HCT116 (cell line): ENCODE measurements around the gene WNT9A. TPM values are rescaled to one million over a fixed set of nuclear protein-coding genes. Genes with fewer than 3 reads are reported as not detected.

Source experiments
- ATAC-seq: fragments of 200-7000 bp; cut with Tn5 transposase; 2 replicates; pipeline ENCODE4 v1.9.1; 2020; ENCODE audit warnings: mild to moderate bottlenecking, moderate library complexity
- BruUV-seq: library from RNA; stranded (reverse); fragments of 400-500 nt; replicated peaks from 2 replicates; lab custom pipeline; 2021; lab: Mats Ljungman, UMichigan
- CTCF ChIA-PET: fragments of 300-600 bp; sonication (Branson Sonifier 250); formaldehyde crosslinking; loops from one replicate; lab custom pipeline; 2021; ENCODE audit warnings: antibody characterized with exemption; lab: Charles Lee
- POLR2A ChIA-PET: fragments of 300-600, 350-600 bp; sonication (Branson Sonifier 250); formaldehyde crosslinking; loops from one replicate; lab custom pipeline; 2021; ENCODE audit warnings: antibody characterized with exemption; lab: Charles Lee
- RAD21 ChIA-PET, 2 experiments: fragments of 300-600 bp; sonication (Branson Sonifier 250); formaldehyde crosslinking; loops; one replicate each; lab custom pipeline; 2023; ENCODE audit warnings: low total read pairs in 2 of 2; ENCODE audit not compliant: uncharacterized antibody in 2 of 2, unreplicated experiment in 2 of 2, low non-redundant PET in 1 of 2; lab: Charles Lee
- DNase-seq: peaks from one replicate; pipeline ENCODE4 v3.0.0-alpha.2; 2010; ENCODE audit warnings: low read depth, low spot score
- H2AFZ ChIP-seq: fragments of 200-600 bp; shearing (Covaris generic), sonication (generic); 2 replicates; pipeline ENCODE4 v1.6.1; 2017; ENCODE audit warnings: low read depth, mixed run types, mixed read lengths, antibody characterized with exemption, low read length; ENCODE audit not compliant: poor library complexity, severe bottlenecking
- H3K27ac ChIP-seq: 2 replicates; pipeline ENCODE4 v1.5.1; 2012; ENCODE audit warnings: low read depth, low read length
- H3K27me3 ChIP-seq: fragments of 200-600 bp; sonication (generic); 2 replicates; pipeline ENCODE4 v1.6.1; 2016; ENCODE audit warnings: mixed run types, low read length, mixed read lengths; ENCODE audit not compliant: insufficient read depth
- H3K36me3 ChIP-seq, 2 experiments: fragments of 200-500 bp in 1 of 2; fragments of 200-600 bp in 1 of 2; sonication (Bioruptor generic) in 1 of 2; sonication (generic) in 1 of 2; 2 replicates each; pipeline versions ENCODE4 v1.5.1 to v1.6.1; 2014 to 2016; ENCODE audit warnings: low read length in 2 of 2, inconsistent platforms in 1 of 2, mixed read lengths in 1 of 2, mixed run types in 1 of 2; ENCODE audit not compliant: insufficient read depth in 2 of 2, control insufficient read depth in 1 of 2
- H3K4me1 ChIP-seq, 2 experiments: fragments of 200-600 bp in 1 of 2; sonication (generic) in 1 of 2; 2 replicates each; pipeline versions ENCODE4 v1.5.1 to v1.6.1; 2012 to 2017; ENCODE audit warnings: low read length in 2 of 2, inconsistent platforms in 1 of 2, mild to moderate bottlenecking in 1 of 2, mixed read lengths in 1 of 2, mixed run types in 1 of 2, moderate library complexity in 1 of 2; ENCODE audit not compliant: insufficient read depth in 2 of 2, control insufficient read depth in 1 of 2
- H3K4me2 ChIP-seq: fragments of 200-600 bp; sonication (generic); 2 replicates; pipeline ENCODE4 v1.6.1; 2017; ENCODE audit warnings: mixed run types, low read length, mixed read lengths
- H3K4me3 ChIP-seq, 2 experiments: fragments of 200-600 bp in 1 of 2; sonication (generic) in 1 of 2; replicated peaks in 1 of 2; 2 replicates each; pipeline ENCODE4 v1.5.1; 2011 to 2016; ENCODE audit warnings: low read length in 2 of 2, control low read depth in 1 of 2, low read depth in 1 of 2, mild to moderate bottlenecking in 1 of 2, mixed read lengths in 1 of 2, mixed run types in 1 of 2
- H3K79me2 ChIP-seq: fragments of 200-600 bp; sonication (generic); 2 replicates; pipeline ENCODE4 v1.6.1; 2017; ENCODE audit warnings: mild to moderate bottlenecking, mixed run types, low read length, moderate library complexity, mixed read lengths; ENCODE audit not compliant: insufficient read depth
- H3K9ac ChIP-seq: fragments of 200-600 bp; sonication (generic); 2 replicates; pipeline ENCODE4 v1.6.1; 2016; ENCODE audit warnings: low read length, mixed read lengths
- H3K9me2 ChIP-seq: fragments of 200-600 bp; sonication (generic), shearing (Covaris generic); 2 replicates; pipeline ENCODE4 v1.6.1; 2017; ENCODE audit warnings: mixed run types, mild to moderate bottlenecking, moderate library complexity; ENCODE audit not compliant: insufficient read depth
- H3K9me3 ChIP-seq, 2 experiments: fragments of 200-500 bp in 1 of 2; fragments of 200-600 bp in 1 of 2; sonication (Bioruptor generic) in 1 of 2; sonication (generic) in 1 of 2; 2 replicates each; pipeline ENCODE4 v1.6.1; 2014 to 2017; ENCODE audit warnings: low read length in 2 of 2, mixed read lengths in 2 of 2, inconsistent platforms in 1 of 2, low read depth in 1 of 2, mild to moderate bottlenecking in 1 of 2, mixed run types in 1 of 2, moderate library complexity in 1 of 2; ENCODE audit not compliant: control insufficient read depth in 1 of 2, insufficient read depth in 1 of 2
- H4K20me1 ChIP-seq: fragments of 200-600 bp; sonication (generic), shearing (Covaris generic); 2 replicates; pipeline ENCODE4 v1.6.1; 2017; ENCODE audit warnings: mixed run types, mild to moderate bottlenecking, moderate library complexity; ENCODE audit not compliant: insufficient read depth
- CBX3 ChIP-seq: IDR thresholded peaks from 2 replicates; pipeline ENCODE4 v1.6.1; 2012; ENCODE audit warnings: low read depth
- EGR1 ChIP-seq: IDR thresholded peaks from 2 replicates; pipeline ENCODE4 v1.6.1; 2012; ENCODE audit warnings: low read depth
- ELF1 ChIP-seq: IDR thresholded peaks from 2 replicates; pipeline ENCODE4 v1.6.1; 2012; ENCODE audit warnings: low read depth, borderline replicate concordance
- EZH2phosphoT487 ChIP-seq: fragments of 200-600 bp; IDR thresholded peaks from 2 replicates; pipeline ENCODE4 v1.6.1; 2018; ENCODE audit warnings: antibody characterized with exemption, borderline replicate concordance
- JUND ChIP-seq: IDR thresholded peaks from 2 replicates; pipeline ENCODE4 v1.6.1; 2012
- POLR2A ChIP-seq: IDR thresholded peaks from 2 replicates; pipeline ENCODE4 v1.7.0; 2011; ENCODE audit warnings: borderline replicate concordance; ENCODE audit not compliant: insufficient read depth, insufficient read length; ENCODE audit errors: extremely low read depth
- POLR2AphosphoS5 ChIP-seq: IDR thresholded peaks from 2 replicates; pipeline ENCODE4 v1.6.1; 2011; ENCODE audit warnings: mild to moderate bottlenecking, low read depth, low read length, moderate library complexity
- TCF7L2 ChIP-seq: IDR thresholded peaks from 2 replicates; pipeline ENCODE4 v1.7.0; 2011; ENCODE audit warnings: borderline replicate concordance, inconsistent platforms; ENCODE audit not compliant: insufficient read depth, insufficient read length; ENCODE audit errors: extremely low read depth
- ZBTB33 ChIP-seq: IDR thresholded peaks from 2 replicates; pipeline ENCODE4 v1.6.1; 2011; ENCODE audit warnings: mild to moderate bottlenecking, low read length, moderate library complexity; ENCODE audit not compliant: insufficient replicate concordance; ENCODE audit errors: extremely low read depth
- ZNF274 ChIP-seq: fragments of 200-500 bp; sonication (Bioruptor generic); IDR thresholded peaks from 2 replicates; pipeline ENCODE4 v1.6.1; 2014; ENCODE audit warnings: mild to moderate bottlenecking, low read depth, low read length, inconsistent platforms
- intact Hi-C: fragments of 100-400 bp; cut with micrococcal nuclease; formaldehyde crosslinking; loops from 2 replicates; pipeline ENCODE4 v1.10.0; 2022
- total RNA-seq: library from RNA; stranded (reverse); gene quantifications from one replicate; pipeline ENCODE4 v1.2.1, GENCODE V29; 2021; ENCODE audit not compliant: unreplicated experiment
- TF ChIP-seq, protein P1 (sequence below): IDR thresholded peaks from 2 replicates; pipeline ENCODE4 v1.6.1; 2012
- TF ChIP-seq, protein P2 (sequence below), 3 experiments: fragments of 200-600 bp in 1 of 3; sonication (generic) in 1 of 3; IDR thresholded peaks in 2 of 3; conservative IDR thresholded peaks in 1 of 3; 2 replicates each; pipeline ENCODE4 v1.5.1; 2012 to 2017; ENCODE audit warnings: low read depth in 2 of 3, low read length in 2 of 3, antibody characterized with exemption in 1 of 3, borderline replicate concordance in 1 of 3, control low read depth in 1 of 3, mild to moderate bottlenecking in 1 of 3, mixed read lengths in 1 of 3, mixed run types in 1 of 3, moderate library complexity in 1 of 3; ENCODE audit not compliant: insufficient read depth in 1 of 3

WNT9A gene
- total RNA-seq, 1 experiment from 2014 or later = 5.6 TPM

GRCh38 chr1:227925582-227926198 is 22.0 kb downstream of the WNT9A start:
- no peaks in the 10 kb centered on the region for H3K9me2 ChIP-seq
- POLR2A ChIA-PET = no interaction called here
- no peak overlapping the region for H2AFZ ChIP-seq
- H3K4me3 ChIP-seq = no peak overlapping the region
- H3K27ac ChIP-seq = no peak overlapping the region
- H3K36me3 ChIP-seq = no peaks in the 10 kb centered on the region
- H3K4me1 ChIP-seq = peaks cover 0 to 8% of the 10 kb centered on the region in 2 experiments; a peak in 1 of 4 replicates
- no TSS peak for BruUV-seq
- no peaks in the 10 kb centered on the region for H3K9me3 ChIP-seq
- H4K20me1 ChIP-seq = no peaks in the 10 kb centered on the region
- CTCF ChIA-PET = no interaction called here
- H3K9ac ChIP-seq = no peak overlapping the region
- intact Hi-C loops = no loop called here
- RAD21 ChIA-PET = no interaction called here
- ATAC-seq (no peak), DNase-seq (no peak)
- no peaks in the 10 kb centered on the region for H3K27me3 ChIP-seq
- no peak overlapping the region for H3K4me2 ChIP-seq
- no peaks in the 10 kb centered on the region for H3K79me2 ChIP-seq
- TF ChIP-seq POLR2A = no peak
- no peak for TF ChIP-seq ZBTB33
- TF ChIP-seq, protein P1, sequence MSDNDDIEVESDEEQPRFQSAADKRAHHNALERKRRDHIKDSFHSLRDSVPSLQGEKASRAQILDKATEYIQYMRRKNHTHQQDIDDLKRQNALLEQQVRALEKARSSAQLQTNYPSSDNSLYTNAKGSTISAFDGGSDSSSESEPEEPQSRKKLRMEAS = no peak
- TF ChIP-seq EZH2phosphoT487 = no peak
- TF ChIP-seq JUND = no peak
- TF ChIP-seq POLR2AphosphoS5 = no peak
- no peak for TF ChIP-seq EGR1
- no peak for TF ChIP-seq TCF7L2
- no peak for TF ChIP-seq ELF1
- TF ChIP-seq, protein P2, sequence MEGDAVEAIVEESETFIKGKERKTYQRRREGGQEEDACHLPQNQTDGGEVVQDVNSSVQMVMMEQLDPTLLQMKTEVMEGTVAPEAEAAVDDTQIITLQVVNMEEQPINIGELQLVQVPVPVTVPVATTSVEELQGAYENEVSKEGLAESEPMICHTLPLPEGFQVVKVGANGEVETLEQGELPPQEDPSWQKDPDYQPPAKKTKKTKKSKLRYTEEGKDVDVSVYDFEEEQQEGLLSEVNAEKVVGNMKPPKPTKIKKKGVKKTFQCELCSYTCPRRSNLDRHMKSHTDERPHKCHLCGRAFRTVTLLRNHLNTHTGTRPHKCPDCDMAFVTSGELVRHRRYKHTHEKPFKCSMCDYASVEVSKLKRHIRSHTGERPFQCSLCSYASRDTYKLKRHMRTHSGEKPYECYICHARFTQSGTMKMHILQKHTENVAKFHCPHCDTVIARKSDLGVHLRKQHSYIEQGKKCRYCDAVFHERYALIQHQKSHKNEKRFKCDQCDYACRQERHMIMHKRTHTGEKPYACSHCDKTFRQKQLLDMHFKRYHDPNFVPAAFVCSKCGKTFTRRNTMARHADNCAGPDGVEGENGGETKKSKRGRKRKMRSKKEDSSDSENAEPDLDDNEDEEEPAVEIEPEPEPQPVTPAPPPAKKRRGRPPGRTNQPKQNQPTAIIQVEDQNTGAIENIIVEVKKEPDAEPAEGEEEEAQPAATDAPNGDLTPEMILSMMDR (IDR thresholded peaks at IDR 0.05 in 2 of 3, conservative IDR thresholded peaks at IDR 0.05 in 1 of 3; ENCODE audit: borderline replicate concordance in 1 of 3, insufficient read depth in 1 of 3, low read depth in 2 of 3, low read length in 2 of 3) = no peak
- no peak for TF ChIP-seq CBX3
- no peak for TF ChIP-seq ZNF274
